ENCODE data around the gene TIGD6.
A peak's percentile ranks its signal among the peaks of the same experiment; 100 is the strongest.

Gene TIGD6

DNA sequence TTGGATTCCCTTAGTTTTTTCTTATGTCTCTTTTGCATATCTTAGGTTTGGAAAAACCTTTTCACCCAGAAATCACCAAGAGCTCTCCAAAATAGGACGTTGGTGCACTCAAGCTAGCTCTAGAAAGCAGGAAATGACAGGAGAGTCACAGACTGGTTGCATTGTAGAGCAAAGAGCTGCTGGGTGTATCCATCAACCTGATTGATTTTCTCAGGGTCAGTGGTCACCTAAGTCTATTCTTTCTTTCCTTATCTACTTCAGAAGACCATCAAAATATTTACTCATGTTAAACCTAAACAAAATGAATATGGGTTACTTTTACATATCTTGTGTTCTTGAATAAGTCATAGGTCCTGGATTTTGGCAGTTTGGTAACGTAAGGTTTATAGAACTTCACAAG is 25.0 kb downstream of the TIGD6 start:
- Histone ChIP-seq H3K9ac (ENCODE audit: low read depth, low read length) (no peak overlapping the region), H3K4me1 (ENCODE audit: insufficient read depth, low read length) (no peaks in the 10 kb centered on the region), H3K36me3 (ENCODE audit: insufficient read depth, low read length) (peaks cover 3% of the 10 kb centered on the region; the same call in 1 of the 2 replicates), H3K9me3 (ENCODE audit: control insufficient read depth, insufficient read depth, low read length) (no peaks in the 10 kb centered on the region)

DNA sequence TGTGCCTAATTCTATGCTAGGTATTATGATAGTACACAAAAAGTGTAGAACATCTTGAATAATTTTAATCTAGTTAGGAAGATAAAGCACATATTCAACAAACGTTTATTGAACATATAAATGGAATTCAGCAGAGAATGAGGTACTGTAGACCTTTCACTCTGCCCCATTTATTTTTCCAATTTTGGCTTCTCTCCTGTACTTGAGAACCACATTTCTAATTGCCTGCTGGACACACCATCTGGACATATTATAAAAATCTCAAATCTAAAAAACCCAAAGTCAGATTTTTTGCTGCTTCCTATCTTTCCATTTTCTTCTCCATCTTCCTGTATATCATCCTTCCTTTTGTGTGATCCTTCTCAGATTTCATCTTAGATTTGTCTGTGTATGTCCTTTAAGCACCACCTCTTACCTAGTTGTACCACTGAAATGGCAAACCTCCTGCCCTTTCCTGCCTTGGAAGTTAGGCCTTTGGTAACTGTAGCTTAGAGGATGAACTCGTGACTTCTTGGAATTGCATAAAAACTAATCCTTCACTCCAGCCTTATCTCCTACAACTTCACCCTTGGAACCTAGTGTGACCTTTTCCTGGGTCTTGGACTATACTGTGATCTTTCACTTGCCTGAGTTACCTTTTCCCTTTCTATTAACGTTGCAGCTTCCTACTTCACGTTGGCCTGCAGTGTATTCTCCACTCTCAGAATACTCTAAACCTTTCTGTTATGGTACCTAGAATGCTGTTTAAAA is 31.1 kb downstream of the TIGD6 start:
- Histone ChIP-seq H3K4me1 (ENCODE audit: insufficient read depth, low read length) (no peaks in the 10 kb centered on the region), H3K9ac (ENCODE audit: low read depth, low read length) (no peak overlapping the region), H3K36me3 (ENCODE audit: insufficient read depth, low read length) (no peaks in the 10 kb centered on the region), H3K9me3 (ENCODE audit: control insufficient read depth, insufficient read depth, low read length) (no peaks in the 10 kb centered on the region)

DNA sequence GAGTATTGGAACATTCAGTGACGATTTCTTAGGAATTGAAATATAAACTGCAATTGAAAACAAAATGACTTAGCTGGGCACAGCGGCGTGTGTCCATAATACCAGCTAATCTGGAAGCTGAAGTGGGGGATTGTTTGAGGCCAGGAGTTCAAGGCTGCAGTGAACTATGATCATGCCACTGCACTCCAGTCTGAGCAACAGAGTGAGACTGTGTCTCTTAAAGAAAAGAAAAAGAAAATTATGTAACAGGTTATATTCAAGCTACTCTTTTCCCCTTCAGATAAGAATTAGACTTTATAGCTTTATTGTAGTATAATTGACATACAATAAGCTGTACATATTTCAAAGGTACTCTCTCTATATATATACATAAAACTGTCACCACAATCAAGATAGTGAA is 33.5 kb downstream of the TIGD6 start:
- H3K4me1 ChIP-seq (ENCODE audit: insufficient read depth, low read length): no peaks in the 10 kb centered on the region
- no peak overlapping the region for H3K9ac ChIP-seq (ENCODE audit: low read depth, low read length)
- H3K36me3 ChIP-seq (ENCODE audit: insufficient read depth, low read length): no peaks in the 10 kb centered on the region
- H3K9me3 ChIP-seq (ENCODE audit: control insufficient read depth, insufficient read depth, low read length): no peaks in the 10 kb centered on the region

DNA sequence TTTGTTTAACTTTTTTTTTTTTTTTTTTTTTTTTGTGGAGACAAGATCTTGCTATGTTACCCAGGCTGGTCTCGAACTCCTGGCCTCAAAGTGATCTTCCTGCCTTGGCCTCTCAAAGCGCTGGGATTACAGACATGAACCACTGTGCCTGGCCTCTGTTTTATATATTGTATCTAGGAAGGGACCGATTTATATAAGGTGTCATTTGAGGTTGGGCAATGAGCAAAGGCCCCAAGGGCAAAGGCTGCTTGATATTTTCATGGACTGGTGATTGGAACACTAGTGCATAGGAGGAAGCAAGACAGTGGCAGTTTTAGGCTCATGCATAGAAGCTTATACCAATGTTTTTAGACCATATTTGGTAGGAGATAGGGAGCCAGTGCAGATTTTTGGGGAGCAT is 36.7 kb downstream of the TIGD6 start:
- Histone ChIP-seq H3K9ac (ENCODE audit: low read depth, low read length) (no peak overlapping the region), H3K9me3 (ENCODE audit: control insufficient read depth, insufficient read depth, low read length) (no peaks in the 10 kb centered on the region), H3K4me1 (ENCODE audit: insufficient read depth, low read length) (no peaks in the 10 kb centered on the region), H3K36me3 (ENCODE audit: insufficient read depth, low read length) (no peaks in the 10 kb centered on the region)

DNA sequence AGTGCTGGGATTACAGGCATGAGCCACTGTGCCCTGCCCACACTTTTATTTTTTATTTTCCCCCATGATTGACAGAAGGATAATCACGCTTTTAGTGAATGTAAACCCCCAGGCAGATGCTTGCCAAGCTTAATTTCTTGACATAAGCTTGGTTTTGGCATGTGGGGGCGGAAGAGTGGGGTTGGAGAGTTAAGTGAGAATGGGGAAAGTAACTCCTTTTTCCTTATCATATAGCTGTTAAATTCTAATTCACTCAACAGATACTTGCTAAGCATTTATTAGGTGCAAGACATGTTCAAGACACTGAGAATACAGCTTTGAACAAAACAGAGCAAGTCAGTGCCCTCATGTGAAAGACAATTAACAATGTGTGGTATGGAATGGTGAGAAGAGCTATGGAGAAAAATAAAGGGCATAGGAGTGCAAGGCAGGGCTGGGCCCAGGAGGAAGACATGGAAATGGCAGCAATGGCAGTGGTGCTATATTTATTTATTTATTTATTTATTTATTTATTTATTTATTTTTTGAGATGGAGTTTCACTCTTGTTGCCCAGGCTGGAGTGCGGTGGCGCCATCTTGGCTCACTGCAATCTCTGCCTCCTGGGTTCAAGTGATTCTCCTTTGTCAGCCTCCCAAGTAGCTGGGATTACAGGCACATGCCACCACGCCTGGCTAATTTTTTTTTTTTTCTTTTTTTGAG is 37.7 kb downstream of the TIGD6 start:
- Histone ChIP-seq H3K9ac (ENCODE audit: low read depth, low read length) (no peak overlapping the region), H3K4me1 (ENCODE audit: insufficient read depth, low read length) (no peaks in the 10 kb centered on the region), H3K36me3 (ENCODE audit: insufficient read depth, low read length) (no peaks in the 10 kb centered on the region), H3K9me3 (ENCODE audit: control insufficient read depth, insufficient read depth, low read length) (no peaks in the 10 kb centered on the region)

DNA sequence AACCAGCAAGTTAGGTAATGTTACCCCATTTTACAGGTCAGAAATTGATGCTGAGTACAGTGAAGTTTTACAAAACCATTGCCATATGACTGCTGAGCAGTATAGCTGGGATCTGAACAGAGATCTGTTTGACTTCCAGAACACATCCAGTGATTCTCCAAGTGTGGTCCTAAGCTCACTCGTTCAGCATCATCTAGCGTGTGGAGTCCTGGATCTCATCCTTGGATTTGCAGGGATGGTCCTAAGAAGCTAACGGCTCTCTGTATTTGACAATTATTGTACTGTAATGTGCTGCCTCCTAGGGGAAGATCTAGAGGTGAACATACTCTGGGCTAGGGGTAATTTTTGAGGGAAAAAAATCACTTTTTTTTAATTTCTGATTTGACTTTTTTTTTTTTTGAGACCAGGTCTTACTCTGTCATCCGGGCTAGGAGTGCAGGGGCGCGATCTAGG is 38.5 kb downstream of the TIGD6 start:
- no peaks in the 10 kb centered on the region for H3K4me1 ChIP-seq (ENCODE audit: insufficient read depth, low read length)
- no peak overlapping the region for H3K9ac ChIP-seq (ENCODE audit: low read depth, low read length)
- H3K9me3 ChIP-seq (ENCODE audit: control insufficient read depth, insufficient read depth, low read length): no peaks in the 10 kb centered on the region
- no peaks in the 10 kb centered on the region for H3K36me3 ChIP-seq (ENCODE audit: insufficient read depth, low read length)

DNA sequence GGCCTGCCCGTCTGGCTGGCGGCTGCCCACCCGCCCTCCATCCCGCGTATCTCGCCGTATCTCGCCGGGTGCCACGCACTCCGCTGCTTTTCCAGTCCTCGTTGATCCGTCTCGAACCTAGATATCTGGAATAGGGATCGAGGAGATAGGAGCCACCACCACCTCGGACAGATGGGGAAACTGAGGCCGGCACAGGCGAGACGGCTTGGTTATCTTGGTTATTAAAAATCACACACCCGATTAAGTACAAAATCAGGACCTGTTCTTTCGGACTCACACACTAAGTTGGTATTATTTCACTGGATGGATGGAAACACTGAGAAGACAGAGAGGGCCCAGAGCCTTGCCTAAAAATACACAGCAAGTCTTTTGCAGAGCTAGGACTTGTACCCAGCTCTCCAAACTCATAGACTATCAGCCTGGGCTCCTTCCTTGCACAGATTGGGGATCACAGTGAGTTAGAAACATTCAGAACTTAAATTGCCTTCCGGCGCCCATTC is 39.2 kb downstream of the TIGD6 start:
- H3K4me1 ChIP-seq (ENCODE audit: insufficient read depth, low read length): no peaks in the 10 kb centered on the region
- H3K36me3 ChIP-seq (ENCODE audit: insufficient read depth, low read length): no peaks in the 10 kb centered on the region
- H3K9me3 ChIP-seq (ENCODE audit: control insufficient read depth, insufficient read depth, low read length): no peaks in the 10 kb centered on the region
- H3K9ac ChIP-seq (ENCODE audit: low read depth, low read length): peak overlapping the region; percentile 68

DNA sequence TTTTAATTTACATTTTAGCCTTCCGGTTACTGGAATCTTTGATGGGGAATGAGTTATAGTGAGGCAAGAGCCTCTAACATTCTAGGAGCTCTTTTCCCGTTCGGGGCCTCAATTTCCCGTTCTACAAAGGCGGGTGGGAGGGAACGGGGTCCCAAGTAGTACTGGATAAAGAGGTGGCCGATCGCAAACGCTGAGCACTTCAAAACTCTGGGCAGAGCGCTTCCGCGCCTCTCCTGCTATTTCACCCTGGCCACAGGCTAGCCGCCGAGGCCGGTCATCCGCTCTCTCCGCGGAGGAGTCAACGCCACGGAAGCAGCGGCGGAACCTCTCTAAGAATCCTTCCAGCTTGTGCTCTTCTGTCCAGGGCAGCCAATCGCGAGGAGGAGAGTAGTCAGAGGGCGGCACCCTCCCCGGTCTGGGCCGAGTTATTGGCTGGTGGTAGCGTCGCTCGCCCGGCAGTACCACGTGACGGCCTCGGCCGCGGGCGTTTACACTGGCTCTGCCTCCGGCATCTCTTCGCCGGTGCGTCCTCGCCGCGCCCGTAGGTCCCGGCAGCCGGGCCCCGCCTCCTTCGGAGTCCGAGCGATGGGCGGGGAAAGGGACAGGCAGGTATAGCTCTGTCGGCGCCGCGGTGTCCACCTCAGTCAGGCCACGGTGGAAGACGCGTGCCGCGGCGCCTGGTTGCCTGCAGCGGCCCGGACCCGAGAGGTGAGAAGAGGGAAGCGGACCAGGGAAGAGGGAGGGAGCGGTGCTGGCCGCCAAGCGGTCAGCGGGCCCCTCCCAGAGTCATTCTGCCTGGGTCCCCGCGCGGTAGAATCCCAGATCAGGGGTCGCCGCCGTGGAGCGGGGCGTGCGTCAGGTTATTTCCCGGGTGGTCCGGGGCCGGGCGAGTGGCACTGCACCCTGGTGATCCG is 39.9 kb downstream of the TIGD6 start, which contains the start of gene SLC26A2:
SLC26A2 (plus strand) TSS at position 487 of the 914 bp plus-strand sequence. CDS start 16,895 bp downstream, outside the sequence.
- Histone ChIP-seq H3K9me3 (ENCODE audit: control insufficient read depth, insufficient read depth, low read length) (no peaks in the 10 kb centered on the region), H3K9ac (ENCODE audit: low read depth, low read length) (peak within 1 kb of the TSS; percentile 68), H3K4me1 (ENCODE audit: insufficient read depth, low read length) (no peaks in the 10 kb centered on the region), H3K36me3 (ENCODE audit: insufficient read depth, low read length) (no peaks in the 10 kb centered on the region)

DNA sequence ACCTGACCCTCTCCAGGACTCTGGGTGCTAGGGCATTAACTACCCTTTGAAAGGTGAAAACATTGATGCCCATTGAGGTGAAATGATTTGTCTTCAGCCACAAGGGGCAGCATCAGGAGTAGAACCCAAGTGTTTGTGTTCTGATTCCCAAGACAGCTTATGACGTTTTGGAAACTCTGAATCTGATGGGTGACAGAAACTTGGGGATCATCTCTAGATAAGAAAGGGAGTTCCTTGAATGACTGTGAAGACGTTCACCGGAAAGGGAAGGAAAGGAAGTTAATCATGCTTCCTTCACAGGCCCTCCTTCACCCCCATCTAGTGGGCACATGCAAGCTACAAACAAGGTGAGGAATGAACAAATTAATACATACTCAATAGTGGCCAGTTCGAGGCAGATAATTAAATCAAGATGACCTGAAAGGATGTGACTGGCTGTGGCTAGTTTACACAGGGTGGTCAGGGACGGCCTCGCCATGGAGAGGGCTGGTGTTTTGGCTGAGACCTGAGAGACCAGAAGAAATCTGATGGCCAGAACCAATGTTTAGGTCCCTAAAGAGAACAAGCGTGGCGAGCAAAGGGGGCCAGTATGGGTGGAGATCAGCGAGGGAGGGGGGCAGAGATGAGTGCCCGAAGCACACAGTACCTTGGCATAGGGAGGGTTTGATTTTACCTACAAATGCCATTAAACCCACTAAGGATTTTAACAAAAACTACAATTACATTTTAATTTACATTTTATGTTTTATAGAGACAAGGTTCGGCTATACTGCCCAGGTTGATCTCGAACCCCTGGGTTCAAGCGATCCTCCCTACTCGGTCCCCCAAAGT is 40.8 kb downstream of the TIGD6 start:
- Histone ChIP-seq H3K4me1 (ENCODE audit: insufficient read depth, low read length) (no peaks in the 10 kb centered on the region), H3K9me3 (ENCODE audit: control insufficient read depth, insufficient read depth, low read length) (no peaks in the 10 kb centered on the region), H3K36me3 (ENCODE audit: insufficient read depth, low read length) (no peaks in the 10 kb centered on the region), H3K9ac (ENCODE audit: low read depth, low read length) (peak overlapping the region; percentile 68)

DNA sequence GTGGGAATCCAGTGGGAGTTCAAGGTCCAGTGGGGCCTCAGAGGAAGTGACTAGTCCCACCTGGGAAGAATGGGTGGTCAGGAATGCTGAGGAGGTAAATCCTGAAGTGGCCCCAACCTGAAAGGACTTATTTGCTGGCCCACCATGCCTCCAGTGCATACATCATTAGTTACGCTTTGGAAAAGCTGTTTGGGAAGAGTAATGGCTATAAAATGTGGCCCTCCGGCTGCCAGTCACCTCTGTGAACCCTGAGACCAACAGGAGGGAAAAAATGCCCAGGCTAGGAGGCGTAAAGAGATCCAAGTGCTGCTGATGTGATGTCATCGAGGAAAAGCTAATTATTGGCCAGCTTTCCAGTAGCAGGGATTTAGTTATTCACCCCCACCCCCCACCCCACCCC is 42.6 kb downstream of the TIGD6 start:
- Histone ChIP-seq H3K9ac (ENCODE audit: low read depth, low read length) (no peak overlapping the region), H3K4me1 (ENCODE audit: insufficient read depth, low read length) (no peaks in the 10 kb centered on the region), H3K9me3 (ENCODE audit: control insufficient read depth, insufficient read depth, low read length) (no peaks in the 10 kb centered on the region), H3K36me3 (ENCODE audit: insufficient read depth, low read length) (no peaks in the 10 kb centered on the region)

DNA sequence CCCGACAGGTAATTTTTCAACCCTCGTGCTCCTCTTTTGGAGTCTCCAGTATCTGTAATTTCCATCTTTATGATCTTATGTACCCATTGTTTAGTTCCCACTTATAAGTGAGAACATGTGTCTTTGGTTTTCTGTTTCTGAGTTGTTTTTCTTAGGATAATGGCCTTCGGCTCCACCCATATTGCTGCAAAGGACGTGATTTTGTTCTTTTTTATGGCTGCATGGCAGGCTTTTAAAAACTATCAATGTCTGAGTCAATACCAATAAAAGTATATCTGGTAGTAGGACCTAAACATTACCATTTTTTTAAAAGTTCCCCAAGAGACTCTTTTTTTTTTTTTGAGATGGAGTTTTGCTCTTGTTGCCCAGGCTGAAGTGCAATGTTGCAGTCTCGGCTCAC is 43.8 kb downstream of the TIGD6 start:
- H3K4me1 ChIP-seq (ENCODE audit: insufficient read depth, low read length): no peaks in the 10 kb centered on the region
- no peaks in the 10 kb centered on the region for H3K36me3 ChIP-seq (ENCODE audit: insufficient read depth, low read length)
- no peaks in the 10 kb centered on the region for H3K9me3 ChIP-seq (ENCODE audit: control insufficient read depth, insufficient read depth, low read length)
- H3K9ac ChIP-seq (ENCODE audit: low read depth, low read length): no peak overlapping the region

DNA sequence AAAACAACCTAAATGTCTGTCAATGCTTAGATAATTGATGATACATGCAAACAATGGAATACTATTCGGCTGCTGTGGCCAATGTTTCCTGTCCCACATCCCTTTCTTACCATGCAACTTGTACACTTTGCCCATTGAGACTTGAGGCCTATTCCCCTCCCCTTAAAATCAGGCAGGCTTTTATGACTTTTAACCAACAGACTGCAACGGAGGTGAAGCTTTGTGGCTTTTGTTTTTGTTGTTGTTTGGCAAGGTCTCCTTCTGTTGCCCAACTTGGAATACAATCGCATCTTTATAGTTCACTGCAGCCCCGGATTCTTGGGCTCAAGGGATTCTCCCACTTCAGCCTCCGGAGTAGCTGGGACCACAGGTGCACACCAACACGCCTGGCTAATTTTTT is 45.7 kb downstream of the TIGD6 start:
- Histone ChIP-seq H3K4me1 (ENCODE audit: insufficient read depth, low read length) (no peaks in the 10 kb centered on the region), H3K9ac (ENCODE audit: low read depth, low read length) (no peak overlapping the region), H3K36me3 (ENCODE audit: insufficient read depth, low read length) (no peaks in the 10 kb centered on the region), H3K9me3 (ENCODE audit: control insufficient read depth, insufficient read depth, low read length) (no peaks in the 10 kb centered on the region)

DNA sequence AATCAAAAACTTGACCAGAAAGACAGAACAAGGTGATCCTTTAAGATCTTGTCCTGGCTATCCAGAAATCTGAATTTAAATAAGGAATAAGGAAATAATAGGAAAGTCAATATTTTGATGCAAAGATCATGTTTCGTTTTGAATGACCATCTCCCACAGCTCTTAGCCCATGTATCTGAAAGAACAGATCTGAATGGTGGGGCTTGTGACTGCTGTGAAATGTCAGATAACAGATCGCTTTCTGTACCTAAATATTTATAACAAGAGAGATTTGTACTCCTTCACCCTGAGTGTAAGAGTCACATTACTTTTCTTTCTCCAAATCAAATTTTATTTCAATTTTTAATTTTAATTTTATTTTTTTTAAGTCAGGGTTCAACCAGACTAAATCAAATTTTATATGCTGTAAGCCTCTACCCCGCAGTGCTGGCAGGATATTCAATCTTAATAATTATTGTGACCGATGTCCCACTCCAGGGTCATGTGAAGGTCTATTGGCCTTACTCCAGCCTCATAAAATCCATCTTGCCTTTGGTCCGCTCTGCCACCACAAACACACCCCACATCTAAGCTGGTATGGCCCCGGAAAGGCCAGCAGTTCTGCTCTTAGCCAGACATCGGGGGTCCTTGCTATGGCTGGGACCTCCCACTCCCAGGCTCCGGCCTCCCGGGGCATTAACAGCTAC is 46.9 kb downstream of the TIGD6 start:
- H3K4me1 ChIP-seq (ENCODE audit: insufficient read depth, low read length): no peaks in the 10 kb centered on the region
- no peak overlapping the region for H3K9ac ChIP-seq (ENCODE audit: low read depth, low read length)
- no peaks in the 10 kb centered on the region for H3K9me3 ChIP-seq (ENCODE audit: control insufficient read depth, insufficient read depth, low read length)
- H3K36me3 ChIP-seq (ENCODE audit: insufficient read depth, low read length): no peaks in the 10 kb centered on the region
